Hepatocyte (in vitro differentiated cells): ENCODE results near the gene SLC34A1.

ENCODE experiments used
- EZH2 ChIP-seq: fragments of 200-600 bp; sonication (generic); IDR thresholded peaks from 2 replicates; pipeline ENCODE4 v1.6.1; 2016; ENCODE audit warnings: antibody characterized with exemption, mild to moderate bottlenecking, borderline replicate concordance
- TF ChIP-seq, protein P1 (sequence below): fragments of 200-600 bp; sonication (generic); IDR thresholded peaks from 2 replicates; pipeline ENCODE4 v1.5.1; 2016; ENCODE audit warnings: antibody characterized with exemption, mild to moderate bottlenecking; ENCODE audit not compliant: poor library complexity

DNA sequence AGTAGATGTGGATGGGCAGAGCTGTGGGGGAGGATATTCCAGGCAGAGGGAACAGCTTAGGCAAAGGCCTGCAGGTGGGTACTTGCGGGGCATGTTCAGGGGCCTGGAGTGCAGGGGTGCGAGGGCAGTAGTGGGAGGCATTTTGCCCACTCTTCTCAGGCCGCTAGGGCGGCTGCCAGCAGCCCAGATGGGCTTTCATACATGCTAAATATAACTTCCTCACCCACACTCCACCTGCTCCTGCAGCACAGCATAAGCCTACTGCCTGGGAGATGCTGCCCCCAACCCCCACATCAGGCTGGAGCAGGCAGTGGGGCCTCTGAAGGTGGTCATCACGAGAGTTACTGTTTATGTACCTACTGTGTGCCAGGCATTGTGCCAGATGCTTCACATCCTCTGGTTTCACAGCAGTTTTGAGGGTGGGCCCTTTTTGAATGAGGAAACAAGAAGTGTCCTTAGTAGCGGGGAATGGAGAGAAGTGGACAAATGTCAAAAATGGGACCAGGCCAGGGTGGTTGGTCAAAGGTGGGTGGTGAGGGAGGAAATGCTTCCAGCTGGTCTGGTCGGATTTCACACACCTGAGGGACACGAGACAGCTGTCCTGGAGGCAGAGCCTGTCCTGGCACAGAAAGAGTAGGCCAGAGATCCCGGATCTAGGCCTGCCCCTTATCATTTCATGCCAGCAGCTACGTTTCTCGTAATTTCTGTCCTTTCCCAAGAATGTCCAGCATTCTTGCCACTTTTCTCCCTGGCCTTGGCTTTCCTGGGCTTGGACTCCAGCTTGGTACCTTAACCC, 14.4 kb upstream of the SLC34A1 start:
- TF ChIP-seq, protein P1, sequence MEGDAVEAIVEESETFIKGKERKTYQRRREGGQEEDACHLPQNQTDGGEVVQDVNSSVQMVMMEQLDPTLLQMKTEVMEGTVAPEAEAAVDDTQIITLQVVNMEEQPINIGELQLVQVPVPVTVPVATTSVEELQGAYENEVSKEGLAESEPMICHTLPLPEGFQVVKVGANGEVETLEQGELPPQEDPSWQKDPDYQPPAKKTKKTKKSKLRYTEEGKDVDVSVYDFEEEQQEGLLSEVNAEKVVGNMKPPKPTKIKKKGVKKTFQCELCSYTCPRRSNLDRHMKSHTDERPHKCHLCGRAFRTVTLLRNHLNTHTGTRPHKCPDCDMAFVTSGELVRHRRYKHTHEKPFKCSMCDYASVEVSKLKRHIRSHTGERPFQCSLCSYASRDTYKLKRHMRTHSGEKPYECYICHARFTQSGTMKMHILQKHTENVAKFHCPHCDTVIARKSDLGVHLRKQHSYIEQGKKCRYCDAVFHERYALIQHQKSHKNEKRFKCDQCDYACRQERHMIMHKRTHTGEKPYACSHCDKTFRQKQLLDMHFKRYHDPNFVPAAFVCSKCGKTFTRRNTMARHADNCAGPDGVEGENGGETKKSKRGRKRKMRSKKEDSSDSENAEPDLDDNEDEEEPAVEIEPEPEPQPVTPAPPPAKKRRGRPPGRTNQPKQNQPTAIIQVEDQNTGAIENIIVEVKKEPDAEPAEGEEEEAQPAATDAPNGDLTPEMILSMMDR, result no peak
- no peak for TF ChIP-seq EZH2
